ENCODE data around the gene IKZF3.
A peak's percentile ranks its signal among the peaks of the same experiment; 100 is the strongest.
"Not testable (repeated sequence)": the region's sequence is repeated elsewhere in the genome, so short reads cannot be mapped to it uniquely, and the experiment has no call there.

IKZF3 gene

DNA sequence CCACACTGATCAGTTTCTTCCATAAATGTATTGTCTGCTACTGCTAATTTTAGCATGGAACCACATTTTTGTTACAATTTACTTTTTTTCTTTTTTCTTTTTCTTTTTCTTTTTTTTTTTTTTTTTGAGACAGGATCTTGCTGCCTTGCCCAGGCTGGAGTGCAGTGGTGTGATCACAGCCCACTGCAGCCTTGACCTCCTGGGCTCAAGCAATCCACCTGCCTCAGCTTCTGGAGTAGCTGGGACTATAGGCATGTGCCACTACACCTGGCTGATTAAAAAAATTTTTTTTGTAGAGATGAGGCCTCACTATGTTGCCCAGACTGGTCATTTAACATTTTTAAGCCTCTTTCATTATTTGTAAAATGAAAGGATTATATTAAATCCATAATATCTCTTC is 23.0 kb upstream of the IKZF3 start:
- TF ChIP-seq POLR2A (IDR thresholded peaks at IDR 0.05; ENCODE audit: low read depth, low read length) (no peak), TAF1 (IDR thresholded peaks at IDR 0.05; ENCODE audit: low read depth, low read length) (no peak), SPI1 (IDR thresholded peaks at IDR 0.05; ENCODE audit: low read depth, low read length) (no peak), POU2F2 (IDR thresholded peaks at IDR 0.05; ENCODE audit: low read depth, low read length) (no peak), POLR2AphosphoS5 (IDR thresholded peaks at IDR 0.05; ENCODE audit: low read depth, low read length) (no peak), PAX5 (IDR thresholded peaks at IDR 0.05; ENCODE audit: insufficient read depth, low read length, severe bottlenecking) (no peak)
- FAIRE-seq = no peak
- DNase-seq (ENCODE audit: insufficient read length, low spot score) = no peak

DNA sequence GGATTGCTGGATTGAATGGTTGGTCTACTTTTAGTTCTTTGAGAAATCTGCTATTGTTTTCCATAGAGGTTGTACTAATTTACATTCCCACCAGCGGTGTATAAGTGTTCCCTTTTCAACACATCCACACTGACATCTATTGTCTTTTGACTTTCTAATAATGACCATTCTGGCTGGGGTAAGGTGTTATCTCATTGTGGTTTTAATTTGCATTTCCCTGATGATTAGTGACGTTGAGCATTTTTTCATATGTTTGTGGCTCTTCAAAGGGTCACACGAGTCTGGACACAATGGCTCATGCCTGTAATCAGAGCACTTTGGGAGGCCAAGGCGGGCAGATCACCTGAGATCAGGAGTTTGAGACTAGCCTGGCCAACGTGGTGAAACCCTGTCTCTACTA is 22.0 kb upstream of the IKZF3 start:
- FAIRE-seq = peak; percentile 20
- DNase-seq (ENCODE audit: insufficient read length, low spot score) = not testable (repeated sequence)

DNA sequence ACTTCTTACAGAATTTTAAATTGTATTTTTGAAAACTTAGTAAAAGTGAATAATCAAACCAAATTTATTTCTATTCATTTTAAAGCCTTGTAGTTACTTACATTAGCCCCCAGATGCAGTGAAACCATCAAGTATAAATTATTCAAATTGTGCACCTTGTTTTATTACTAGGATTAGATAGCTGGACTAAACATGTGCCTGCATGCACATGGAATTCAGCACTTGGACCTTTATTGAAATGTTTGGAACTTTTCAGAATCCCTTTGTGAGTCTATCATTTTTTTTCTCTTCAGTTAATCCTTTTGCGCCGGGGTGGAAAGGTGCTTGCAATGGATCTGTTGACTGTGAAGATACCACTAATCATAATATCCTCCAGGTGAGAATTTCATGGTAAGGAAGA is 8.6 kb upstream of the IKZF3 start:
- DNase-seq (ENCODE audit: insufficient read length, low spot score) (no peak), FAIRE-seq (no peak)
- TF ChIP-seq SPI1 (IDR thresholded peaks at IDR 0.05; ENCODE audit: low read depth, low read length) (no peak), POU2F2 (IDR thresholded peaks at IDR 0.05; ENCODE audit: low read depth, low read length) (no peak), TAF1 (IDR thresholded peaks at IDR 0.05; ENCODE audit: low read depth, low read length) (no peak), PAX5 (IDR thresholded peaks at IDR 0.05; ENCODE audit: insufficient read depth, low read length, severe bottlenecking) (no peak), POLR2AphosphoS5 (IDR thresholded peaks at IDR 0.05; ENCODE audit: low read depth, low read length) (no peak), POLR2A (IDR thresholded peaks at IDR 0.05; ENCODE audit: low read depth, low read length) (no peak)

DNA sequence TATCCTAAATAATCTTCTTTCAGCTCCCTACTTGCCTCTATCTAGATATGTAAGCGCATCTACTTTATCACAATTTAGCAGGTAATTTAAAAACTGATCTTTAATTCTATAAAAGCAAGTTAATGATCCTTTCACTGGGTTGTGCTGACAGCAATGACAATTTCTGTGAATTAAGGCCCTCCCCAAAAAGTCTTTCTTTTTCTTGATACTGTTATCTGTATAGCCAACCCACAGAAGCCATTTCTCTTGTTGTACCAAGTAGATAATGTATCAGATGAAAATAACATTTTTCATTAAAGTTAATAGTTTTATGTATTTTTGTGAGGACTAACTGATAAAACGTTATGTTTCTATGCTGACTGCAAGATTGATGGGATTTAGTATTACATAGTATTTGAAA is 7.7 kb upstream of the IKZF3 start:
- TF ChIP-seq TAF1 (IDR thresholded peaks at IDR 0.05; ENCODE audit: low read depth, low read length) = no peak
- no peak for TF ChIP-seq POU2F2 (IDR thresholded peaks at IDR 0.05; ENCODE audit: low read depth, low read length)
- TF ChIP-seq POLR2AphosphoS5 (IDR thresholded peaks at IDR 0.05; ENCODE audit: low read depth, low read length) = no peak
- no peak for TF ChIP-seq PAX5 (IDR thresholded peaks at IDR 0.05; ENCODE audit: insufficient read depth, low read length, severe bottlenecking)
- TF ChIP-seq SPI1 (IDR thresholded peaks at IDR 0.05; ENCODE audit: low read depth, low read length) = no peak
- no peak for TF ChIP-seq POLR2A (IDR thresholded peaks at IDR 0.05; ENCODE audit: low read depth, low read length)
- FAIRE-seq = no peak
- no peak for DNase-seq (ENCODE audit: insufficient read length, low spot score)

DNA sequence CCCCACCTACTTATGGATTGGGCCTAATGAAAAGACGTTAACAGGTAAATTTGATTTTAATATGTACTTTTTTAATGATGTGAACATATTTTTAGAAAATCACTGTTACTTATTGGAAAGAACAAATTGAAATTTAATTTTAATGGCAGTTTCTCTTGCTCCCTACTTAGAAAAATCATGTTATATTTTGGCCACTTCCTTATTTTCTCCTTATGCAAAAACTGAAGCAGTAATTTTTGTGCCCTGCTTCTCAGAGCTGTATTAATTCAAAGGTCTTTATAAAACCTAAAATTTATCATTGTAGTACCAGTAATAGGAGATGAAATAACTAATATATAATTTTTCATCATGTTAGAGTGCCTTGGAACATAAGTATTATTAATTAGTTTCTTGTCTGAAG is 6.7 kb upstream of the IKZF3 start:
- no peak for DNase-seq (ENCODE audit: insufficient read length, low spot score)
- no peak for FAIRE-seq
- no peak for TF ChIP-seq POLR2AphosphoS5 (IDR thresholded peaks at IDR 0.05; ENCODE audit: low read depth, low read length)
- TF ChIP-seq SPI1 (IDR thresholded peaks at IDR 0.05; ENCODE audit: low read depth, low read length) = peak; percentile 74

DNA sequence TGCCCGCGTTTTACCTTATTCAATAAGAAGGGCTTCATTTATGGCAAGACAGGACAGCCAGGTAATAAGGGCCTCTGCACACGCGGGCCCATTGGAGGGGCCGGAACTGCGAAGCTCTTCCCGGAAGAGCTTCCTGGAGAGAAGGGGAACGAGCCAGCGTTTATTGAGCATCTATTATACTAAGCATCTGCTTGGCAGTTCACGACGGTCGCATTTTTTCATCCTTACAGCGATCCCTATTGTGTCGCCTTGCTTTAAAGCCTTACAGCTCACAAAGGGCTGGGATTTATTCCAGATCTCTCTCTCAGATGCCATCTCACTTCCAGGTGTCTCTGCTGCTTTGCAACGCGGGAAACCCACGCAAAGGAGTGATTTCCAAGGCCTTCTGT is 4.4 kb upstream of the IKZF3 start:
- no peak for DNase-seq (ENCODE audit: insufficient read length, low spot score)
- no peak for TF ChIP-seq POLR2AphosphoS5 (IDR thresholded peaks at IDR 0.05; ENCODE audit: low read depth, low read length)
- no peak for FAIRE-seq

DNA sequence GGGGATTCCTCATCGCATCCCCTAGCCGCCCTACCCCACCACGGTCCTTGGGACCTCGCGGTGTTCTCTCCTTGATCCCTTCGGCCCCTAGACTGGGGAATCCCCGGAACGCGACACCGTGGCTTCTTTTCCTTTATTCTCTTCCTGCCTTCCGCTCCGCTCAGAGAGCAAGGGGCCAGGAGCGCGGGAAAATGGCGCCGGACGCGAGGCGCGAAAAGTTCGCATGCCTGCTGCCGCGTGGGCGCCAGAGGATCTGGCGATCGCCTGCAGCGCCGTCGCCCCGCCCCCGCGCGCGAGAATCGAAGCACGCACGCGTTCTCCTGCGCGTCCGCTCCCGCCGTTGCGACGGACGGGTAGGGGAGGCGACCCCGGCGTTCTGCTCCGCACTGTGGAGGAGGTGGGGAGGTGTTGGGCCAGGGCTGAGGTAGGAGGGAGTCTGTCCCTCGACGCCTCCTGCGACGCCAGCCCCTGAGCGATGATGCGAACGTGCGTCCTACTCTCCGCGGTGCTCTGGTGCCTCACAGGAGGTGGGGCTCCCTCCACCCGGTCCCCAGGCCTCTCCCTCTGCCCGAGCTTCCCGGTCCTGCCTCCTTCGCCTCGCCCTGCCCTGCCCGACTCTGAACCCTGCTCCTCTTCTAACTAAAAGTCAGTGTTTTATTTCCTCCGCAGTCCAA is 3.9 kb upstream of the IKZF3 start, which contains the start of gene ZPBP2:
ZPBP2 (plus strand) TSS at position 323 of the 674 bp plus-strand sequence; CDS start at position 476, 153 bp downstream.
- TF ChIP-seq POLR2A (IDR thresholded peaks at IDR 0.05; ENCODE audit: low read depth, low read length) (0 out of 2 replicates have a peak, but pooled peaks have one; percentile 41), POLR2AphosphoS5 (IDR thresholded peaks at IDR 0.05; ENCODE audit: low read depth, low read length) (no peak; the same call in 1 of the 2 replicates), TAF1 (IDR thresholded peaks at IDR 0.05; ENCODE audit: low read depth, low read length) (peak; percentile 46; the same call in 1 of the 2 replicates), SPI1 (IDR thresholded peaks at IDR 0.05; ENCODE audit: low read depth, low read length) (no peak)
- FAIRE-seq (peak; percentile 98), DNase-seq (ENCODE audit: insufficient read length, low spot score) (peak; percentile 26)

DNA sequence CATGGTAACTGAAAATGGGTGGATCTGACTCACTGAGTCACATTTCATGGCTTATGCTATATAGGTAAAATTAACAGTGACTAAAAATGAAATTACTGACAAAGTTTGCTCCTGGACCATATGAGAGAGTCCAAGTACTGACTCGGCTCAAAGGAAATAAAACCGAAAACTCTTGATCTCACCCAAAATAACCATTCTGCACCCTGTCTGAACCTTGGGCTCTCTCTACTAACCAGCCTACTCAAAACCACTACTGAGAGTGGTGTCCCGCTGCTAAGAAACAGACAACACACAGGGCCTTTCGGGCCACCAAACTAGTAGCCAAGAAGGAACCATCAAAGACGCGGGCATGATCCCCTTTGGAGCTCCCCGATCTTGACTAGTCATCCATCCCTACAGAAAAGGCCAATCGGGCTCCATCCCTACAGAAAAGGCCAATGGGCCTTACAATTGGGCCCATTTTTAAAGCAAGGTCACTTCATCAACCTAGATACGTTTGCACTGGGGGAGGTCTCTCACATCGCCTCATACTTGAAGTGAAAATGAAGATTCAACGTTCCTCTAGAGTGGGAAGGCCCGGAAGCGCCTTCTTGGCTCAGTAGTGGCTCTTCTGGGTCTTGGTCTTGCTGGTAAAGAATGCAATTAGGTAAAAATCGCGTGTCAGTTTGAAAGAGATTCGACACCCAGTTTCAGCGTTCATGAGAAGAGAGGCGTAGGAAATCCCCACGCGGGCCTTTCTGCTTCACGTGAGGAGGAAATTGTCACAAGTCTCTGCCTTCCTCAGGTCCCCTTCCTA is 3.2 kb upstream of the IKZF3 start:
- FAIRE-seq = no peak
- TF ChIP-seq POU2F2 (IDR thresholded peaks at IDR 0.05; ENCODE audit: low read depth, low read length) = peak; percentile 10
- 0 out of 2 replicates have a peak, but pooled peaks have one; percentile 16 for TF ChIP-seq TAF1 (IDR thresholded peaks at IDR 0.05; ENCODE audit: low read depth, low read length)
- TF ChIP-seq POLR2A (IDR thresholded peaks at IDR 0.05; ENCODE audit: low read depth, low read length) = peak; percentile 49
- no peak for TF ChIP-seq SPI1 (IDR thresholded peaks at IDR 0.05; ENCODE audit: low read depth, low read length)
- no peak for TF ChIP-seq PAX5 (IDR thresholded peaks at IDR 0.05; ENCODE audit: insufficient read depth, low read length, severe bottlenecking)
- peak; percentile 14; the same call in 1 of the 2 replicates for TF ChIP-seq POLR2AphosphoS5 (IDR thresholded peaks at IDR 0.05; ENCODE audit: low read depth, low read length)
- peak; percentile 30 for DNase-seq (ENCODE audit: insufficient read length, low spot score)

DNA sequence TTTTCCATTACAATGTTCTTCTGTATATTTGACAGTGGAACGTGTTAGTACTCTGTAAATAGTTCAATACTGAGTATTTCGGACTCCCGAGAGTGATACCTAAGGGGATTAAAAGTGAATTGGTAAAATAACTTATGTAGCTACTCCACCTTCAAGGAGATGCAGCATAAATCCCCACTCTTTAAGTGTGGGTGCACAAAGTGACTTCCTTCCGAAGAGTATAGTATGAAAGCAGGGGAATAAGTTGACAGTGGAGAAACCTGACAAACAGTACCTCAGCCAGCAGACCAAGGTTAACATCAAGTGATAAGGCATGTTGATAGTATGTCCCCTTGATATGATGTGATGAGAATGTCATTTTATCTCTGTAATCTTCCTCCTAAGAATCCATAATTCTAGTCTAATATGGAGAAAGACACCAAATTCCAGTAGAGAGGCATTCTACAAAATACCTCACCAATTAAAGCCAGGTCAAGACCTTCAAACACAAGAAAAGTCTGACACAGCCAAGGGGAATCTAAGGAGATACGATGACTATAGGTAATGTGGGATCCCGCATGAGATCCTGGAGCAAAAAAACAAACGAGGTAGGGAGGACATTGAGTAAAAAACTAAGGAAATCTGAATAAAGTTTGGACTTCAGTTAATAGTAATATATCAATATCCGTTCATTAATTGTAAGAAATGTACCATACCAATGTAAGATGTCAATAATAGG is 2.1 kb upstream of the IKZF3 start:
- FAIRE-seq (peak; percentile 86), DNase-seq (ENCODE audit: insufficient read length, low spot score) (no peak)
- TF ChIP-seq POLR2AphosphoS5 (IDR thresholded peaks at IDR 0.05; ENCODE audit: low read depth, low read length) (no peak), POLR2A (IDR thresholded peaks at IDR 0.05; ENCODE audit: low read depth, low read length) (no peak), PAX5 (IDR thresholded peaks at IDR 0.05; ENCODE audit: insufficient read depth, low read length, severe bottlenecking) (no peak)

Data from GM12891 (cell line).